Activated naive CD4-positive, alpha-beta T cell treated with anti-CD3 and anti-CD28 coated beads, Interleukin-2, amount 50 U/mL, for 72 hours (primary cell): ENCODE results near the gene TMEM207. TPM values are rescaled to one million over a fixed set of nuclear protein-coding genes. Genes with fewer than 3 reads are reported as not detected.
"Not testable (repeated sequence)": the region's sequence is repeated elsewhere in the genome, so short reads cannot be mapped to it uniquely, and the experiment has no call there.

ENCODE experiments used
- ATAC-seq, 2 donors: fragments of 150-1000 bp; cut with Tn5 transposase; 2 replicates each; pipeline ENCODE4 v1.10.0; 2021; ENCODE audit warnings: mild to moderate bottlenecking in 2 of 2, moderate library complexity in 2 of 2
- DNase-seq, 2 donors: peaks; one replicate each; pipeline ENCODE4 v3.0.0; 2021 to 2022; ENCODE audit warnings: low spot score in 2 of 2
- H3K27ac Mint-ChIP-seq, 2 donors: one replicate each; pipeline ENCODE4 v1.8.0; 2022; ENCODE audit warnings: mild to moderate bottlenecking in 2 of 2, mixed read lengths in 2 of 2
- H3K36me3 Mint-ChIP-seq, 2 donors: one replicate each; pipeline ENCODE4 v1.8.0; 2022; ENCODE audit warnings: mixed read lengths in 2 of 2
- H3K9me3 Mint-ChIP-seq, 2 donors: one replicate each; pipeline ENCODE4 v1.8.0; 2022; ENCODE audit warnings: mixed read lengths in 2 of 2
- total RNA-seq, 2 donors: library from RNA; stranded (reverse); gene quantifications; one replicate each; pipeline ENCODE4 v1.2.3, GENCODE V29; 2022

TMEM207 gene
- not detected for total RNA-seq

- no peak for ATAC-seq
- no peaks in the 10 kb centered on the region for H3K9me3 Mint-ChIP-seq
- no peaks in the 10 kb centered on the region for H3K36me3 Mint-ChIP-seq
- H3K27ac Mint-ChIP-seq: no peak within 1 kb of the TSS
- DNase-seq: no peak
Observed at GRCh38 chr3:190449801-190450200, at the start of gene TMEM207. Gene TMEM207, minus strand, starts transcription at chr3:190449901. Its CDS starts 92 bp downstream, at chr3:190449809.

GRCh38 chr3:190499122-190499521, 49.4 kb upstream of the TMEM207 start:
- no peak overlapping the region for H3K27ac Mint-ChIP-seq
- ATAC-seq (no peak), DNase-seq (no peak)
- H3K36me3 Mint-ChIP-seq: peaks cover under 1% of the 10 kb centered on the region in 2 donors
- H3K9me3 Mint-ChIP-seq: no peaks in the 10 kb centered on the region

GRCh38 chr3:190498293-190498692, 48.6 kb upstream of the TMEM207 start:
- peaks cover under 1 to 3% of the 10 kb centered on the region in 2 donors for H3K9me3 Mint-ChIP-seq
- H3K36me3 Mint-ChIP-seq: peaks cover 5 to 6% of the 10 kb centered on the region in 2 donors
- no peak for ATAC-seq
- no peak overlapping the region for H3K27ac Mint-ChIP-seq
- DNase-seq: no peak

- no peak for ATAC-seq
- Mint-ChIP-seq H3K27ac (no peak overlapping the region), H3K9me3 (peaks cover 3 to 5% of the 10 kb centered on the region in 2 donors), H3K36me3 (peaks cover 5 to 11% of the 10 kb centered on the region in 2 donors)
- no peak for DNase-seq
Observed at GRCh38 chr3:190497811-190498210, 48.1 kb upstream of the TMEM207 start.

- ATAC-seq (no peak), DNase-seq (no peak)
- Mint-ChIP-seq H3K27ac (no peak overlapping the region), H3K9me3 (peaks cover 3 to 5% of the 10 kb centered on the region in 2 donors), H3K36me3 (peaks cover 9 to 11% of the 10 kb centered on the region in 2 donors)
Observed at GRCh38 chr3:190496859-190497258, 47.2 kb upstream of the TMEM207 start.

GRCh38 chr3:190495796-190496195, 46.1 kb upstream of the TMEM207 start:
- ATAC-seq (no peak), DNase-seq (no peak)
- peaks cover 9 to 11% of the 10 kb centered on the region in 2 donors for H3K36me3 Mint-ChIP-seq
- peaks cover 3 to 5% of the 10 kb centered on the region in 2 donors for H3K9me3 Mint-ChIP-seq
- H3K27ac Mint-ChIP-seq: no peak overlapping the region

GRCh38 chr3:190495354-190495753, 45.7 kb upstream of the TMEM207 start:
- no peak for DNase-seq
- ATAC-seq: no peak
- H3K27ac Mint-ChIP-seq: no peak overlapping the region
- H3K9me3 Mint-ChIP-seq: peaks cover 3 to 5% of the 10 kb centered on the region in 2 donors
- peaks cover 9 to 11% of the 10 kb centered on the region in 2 donors for H3K36me3 Mint-ChIP-seq

GRCh38 chr3:190494907-190495306, 45.2 kb upstream of the TMEM207 start:
- Mint-ChIP-seq H3K9me3 (peaks cover 3 to 5% of the 10 kb centered on the region in 2 donors), H3K36me3 (peaks cover 9 to 11% of the 10 kb centered on the region in 2 donors), H3K27ac (no peak overlapping the region)
- no peak for ATAC-seq
- DNase-seq: no peak

GRCh38 chr3:190492966-190493365, 43.3 kb upstream of the TMEM207 start:
- Mint-ChIP-seq H3K36me3 (peaks cover 9 to 11% of the 10 kb centered on the region in 2 donors), H3K9me3 (peaks cover 3 to 5% of the 10 kb centered on the region in 2 donors), H3K27ac (peak overlapping the region in 1 of 2 donors; percentile 9)
- DNase-seq (no peak), ATAC-seq (no peak)

- peak overlapping the region in 1 of 2 donors; percentile 41 for H3K27ac Mint-ChIP-seq
- peak in 1 of 2 donors; percentile 22 for ATAC-seq
- peaks cover 9 to 11% of the 10 kb centered on the region in 2 donors for H3K36me3 Mint-ChIP-seq
- no peak for DNase-seq
- H3K9me3 Mint-ChIP-seq: peaks cover 3 to 5% of the 10 kb centered on the region in 2 donors
Observed at GRCh38 chr3:190492129-190492528, 42.4 kb upstream of the TMEM207 start.

GRCh38 chr3:190491533-190492054, 41.9 kb upstream of the TMEM207 start:
- Mint-ChIP-seq H3K36me3 (peaks cover 9 to 11% of the 10 kb centered on the region in 2 donors), H3K9me3 (peaks cover 3 to 5% of the 10 kb centered on the region in 2 donors), H3K27ac (peak overlapping the region in 1 of 2 donors; percentile 41)
- ATAC-seq: peak; percentile 94
- DNase-seq: peak; percentile 22 to 64

- Mint-ChIP-seq H3K27ac (no peak overlapping the region), H3K36me3 (no peaks in the 10 kb centered on the region), H3K9me3 (peaks cover 0 to 18% of the 10 kb centered on the region in 2 donors)
- no peak for ATAC-seq
- no peak for DNase-seq
Observed at GRCh38 chr3:190486908-190487607, 37.4 kb upstream of the TMEM207 start.

GRCh38 chr3:190486533-190486864, 36.8 kb upstream of the TMEM207 start:
- DNase-seq (no peak), ATAC-seq (no peak)
- H3K9me3 Mint-ChIP-seq: peaks cover 0 to 21% of the 10 kb centered on the region in 2 donors
- no peaks in the 10 kb centered on the region for H3K36me3 Mint-ChIP-seq
- no peak overlapping the region for H3K27ac Mint-ChIP-seq

GRCh38 chr3:190485830-190486532, 36.3 kb upstream of the TMEM207 start:
- ATAC-seq (no peak), DNase-seq (no peak)
- Mint-ChIP-seq H3K9me3 (peaks cover 0 to 21% of the 10 kb centered on the region in 2 donors), H3K36me3 (no peaks in the 10 kb centered on the region), H3K27ac (no peak overlapping the region)

GRCh38 chr3:190481779-190482178, 32.1 kb upstream of the TMEM207 start:
- no peaks in the 10 kb centered on the region for H3K36me3 Mint-ChIP-seq

GRCh38 chr3:190473261-190473660, 23.6 kb upstream of the TMEM207 start:
- not testable (repeated sequence) for ATAC-seq, DNase-seq, H3K27ac Mint-ChIP-seq
- H3K9me3 Mint-ChIP-seq: peaks cover 7 to 18% of the 10 kb centered on the region in 2 donors
- H3K36me3 Mint-ChIP-seq: peaks cover 16 to 18% of the 10 kb centered on the region in 2 donors

More at GRCh38 chr3:190481779-190482178, 32.1 kb upstream of the TMEM207 start:
- Mint-ChIP-seq H3K9me3 (peaks cover 0 to 21% of the 10 kb centered on the region in 2 donors), H3K27ac (no peak overlapping the region)
- DNase-seq: no peak
- ATAC-seq: no peak

GRCh38 chr3:190467922-190468321, 18.2 kb upstream of the TMEM207 start:
- ATAC-seq: no peak

More at GRCh38 chr3:190467922-190468321, 18.2 kb upstream of the TMEM207 start:
- Mint-ChIP-seq H3K27ac (no peak overlapping the region), H3K36me3 (peaks cover 16 to 18% of the 10 kb centered on the region in 2 donors), H3K9me3 (peaks cover 7 to 18% of the 10 kb centered on the region in 2 donors)
- no peak for DNase-seq
